Dermis microvascular lymphatic vessel endothelial cell (primary cell): ENCODE measurements around the gene DRAP1. TPM values are rescaled to one million over a fixed set of nuclear protein-coding genes. Genes with fewer than 3 reads are reported as not detected.
"Not testable (repeated sequence)": the region's sequence is repeated elsewhere in the genome, so short reads cannot be mapped to it uniquely, and the experiment has no call there.

Source experiments
- DNase-seq, 2 donors: peaks; one replicate each; pipeline versions ENCODE4 v3.0.0 to v3.0.0-alpha.2; 2010; ENCODE audit warnings: low read depth in 2 of 2
- total RNA-seq: library from RNA; depleted of rRNA; stranded (reverse); fragments of >200 nt; gene quantifications from 2 replicates; pipeline ENCODE4 v1.2.1, GENCODE V29; 2014

The DRAP1 gene
- total RNA-seq, 1 donor from 2014 or later: 84.5 TPM

DNA sequence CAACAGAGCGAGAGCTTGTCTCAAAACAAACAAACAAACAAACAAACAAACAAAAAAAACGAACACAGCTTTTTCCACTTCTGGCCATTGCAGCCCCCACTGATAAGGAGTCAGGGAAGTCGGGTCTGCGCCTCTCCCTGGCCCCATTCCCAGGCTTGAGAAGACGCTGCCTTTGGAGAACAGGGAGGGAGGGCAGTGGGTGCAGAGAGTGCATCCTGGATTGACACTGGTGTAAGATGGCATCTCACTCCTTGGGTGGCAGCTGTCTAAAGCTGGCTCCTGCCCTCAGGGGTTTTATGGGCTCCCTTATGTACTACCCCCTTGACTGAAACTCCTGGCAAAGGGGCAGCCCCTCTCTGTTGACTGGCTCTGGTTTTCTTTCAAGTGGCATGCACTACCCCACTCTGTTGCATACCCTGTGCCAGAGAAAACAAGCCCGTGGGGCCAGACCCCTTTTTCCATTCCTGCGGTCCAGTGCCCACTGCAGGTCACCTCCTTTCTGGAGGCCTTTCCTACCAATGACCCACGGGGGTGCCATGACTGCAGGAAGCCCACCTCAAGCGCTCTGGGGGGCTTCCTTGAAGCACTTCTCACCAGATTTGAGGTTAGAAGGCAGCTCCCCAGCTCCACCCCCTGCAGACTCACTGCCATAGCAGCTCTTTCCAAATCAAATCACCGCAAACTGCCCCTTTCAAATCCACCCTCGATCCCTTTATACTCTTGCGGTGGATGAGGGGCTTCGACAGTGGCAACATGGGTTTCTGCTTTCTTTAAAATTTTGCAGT lies 12.7 kb downstream of the DRAP1 start:
- DNase-seq: no peak

DNA sequence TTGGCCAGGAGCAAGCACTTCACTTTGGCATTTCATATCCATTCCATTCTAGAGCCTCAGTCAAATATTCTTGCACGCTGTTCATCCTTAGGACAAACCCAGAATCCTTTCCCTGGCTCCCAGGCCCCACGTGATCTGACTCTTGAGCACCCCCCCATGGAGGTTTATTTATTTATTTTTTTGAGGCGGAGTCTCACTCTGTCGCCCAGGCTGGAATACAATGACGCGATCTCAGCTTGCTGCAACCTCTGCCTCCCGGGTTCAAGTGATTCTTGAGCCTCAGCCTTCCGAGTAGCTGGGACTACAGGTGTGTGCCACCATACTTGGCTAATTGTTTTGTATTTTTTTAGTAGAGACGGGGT lies 13.3 kb downstream of the DRAP1 start:
- no peak for DNase-seq

DNA sequence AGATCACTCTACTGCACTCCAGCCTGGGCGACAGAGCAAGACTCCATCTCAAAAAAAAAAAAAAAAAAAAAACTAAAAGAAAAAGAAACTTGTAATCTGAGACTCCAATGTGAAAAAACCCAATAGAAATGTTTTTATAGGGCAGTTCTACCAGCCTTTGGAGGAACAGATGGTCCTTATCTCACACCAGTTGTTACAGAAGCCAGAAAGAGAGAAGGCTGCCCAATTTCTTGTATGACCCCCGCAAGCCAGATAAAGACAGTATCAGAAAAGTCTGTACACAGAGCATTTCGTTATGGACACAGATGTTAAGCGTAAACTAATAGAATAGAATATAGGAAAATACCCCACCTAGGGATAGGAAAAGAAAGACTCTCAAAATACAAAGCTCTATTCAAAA lies 14.8 kb downstream of the DRAP1 start:
- DNase-seq: no peak

DNA sequence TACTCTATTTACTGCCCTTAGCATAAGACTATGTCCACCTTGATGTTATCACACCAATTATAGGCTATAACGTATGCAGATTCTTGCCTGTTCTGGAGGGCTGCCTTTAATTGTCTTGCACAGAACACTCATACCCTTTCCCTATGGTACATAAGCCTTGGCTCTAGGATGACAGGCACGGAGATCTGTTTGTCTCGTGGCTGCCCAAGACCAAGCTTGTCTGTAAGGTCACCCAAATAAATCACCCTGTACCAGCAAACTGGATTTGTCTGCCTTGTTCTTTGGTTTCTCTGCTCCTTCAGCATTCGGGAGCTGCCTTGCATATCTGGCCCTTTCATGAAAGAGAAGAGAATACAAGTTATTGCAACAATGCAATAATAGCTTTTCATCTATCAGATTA lies 18.5 kb downstream of the DRAP1 start:
- no peak for DNase-seq

DNA sequence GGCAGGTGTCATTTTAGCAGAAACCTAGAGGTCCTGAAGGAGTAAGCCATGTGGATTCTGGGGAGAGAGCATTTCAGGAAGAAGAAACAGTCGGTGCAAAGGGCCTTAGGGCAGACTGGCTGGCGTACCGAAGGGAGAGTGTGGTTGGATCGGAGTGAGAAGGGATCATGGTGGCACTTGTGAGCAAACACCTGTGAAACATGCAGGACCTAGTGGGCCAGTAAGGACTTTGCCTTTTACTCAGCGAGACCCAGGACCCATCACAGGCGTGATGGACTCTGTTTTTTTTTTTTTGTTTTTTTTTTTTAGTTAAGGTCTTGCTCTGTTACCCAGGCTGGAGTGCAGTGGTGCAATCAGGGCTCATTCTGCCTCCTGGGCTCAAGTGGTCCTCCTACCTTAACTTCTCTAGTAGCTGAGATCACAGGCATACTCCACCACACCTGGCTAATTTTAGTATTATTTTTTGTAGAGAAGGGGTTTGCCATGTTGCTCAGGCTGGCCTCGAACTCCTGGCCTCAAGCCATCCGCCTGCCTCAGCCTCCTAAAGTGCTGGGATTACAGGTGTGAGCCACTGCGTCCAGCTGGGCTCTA lies 22.6 kb downstream of the DRAP1 start:
- no peak for DNase-seq

DNA sequence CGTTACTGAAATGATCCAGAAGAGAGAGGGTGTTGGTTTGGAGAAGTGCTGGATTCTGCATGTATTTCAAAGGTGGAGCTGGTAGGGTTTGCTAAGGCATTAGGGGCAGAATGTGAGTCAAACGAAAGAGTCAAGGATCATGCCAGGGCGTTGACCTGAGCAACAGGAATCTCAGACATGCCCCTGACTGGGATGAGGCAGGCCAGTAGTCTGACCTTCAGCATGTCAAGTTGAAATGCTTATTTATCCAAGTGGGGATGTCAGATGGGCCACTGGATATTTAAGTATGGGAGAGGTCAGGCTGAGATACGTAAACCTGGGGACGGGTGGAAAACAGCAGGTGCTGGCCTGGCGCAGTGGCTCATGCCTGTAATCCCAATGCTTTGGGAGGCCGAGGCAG lies 23.3 kb downstream of the DRAP1 start:
- DNase-seq: no peak

DNA sequence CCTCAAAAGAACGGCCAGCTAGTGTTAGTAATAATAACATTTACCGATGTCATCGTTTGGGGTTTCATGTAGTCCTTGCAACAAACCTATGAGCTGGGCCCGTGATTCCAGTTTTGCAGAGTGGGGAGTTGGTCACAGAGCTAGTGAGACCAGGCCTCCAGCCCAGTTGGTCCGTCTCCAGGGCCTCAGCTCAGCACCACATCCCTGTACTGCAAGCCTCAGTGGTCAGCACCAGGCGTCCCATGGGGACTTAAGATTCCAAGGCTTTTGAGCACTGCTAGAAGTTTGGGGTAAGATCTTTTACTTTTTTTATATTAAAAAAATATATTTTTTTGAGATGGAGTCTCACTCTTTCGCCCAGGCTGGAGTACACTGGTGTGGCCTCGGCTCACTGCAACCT lies 25.0 kb downstream of the DRAP1 start:
- no peak for DNase-seq

DNA sequence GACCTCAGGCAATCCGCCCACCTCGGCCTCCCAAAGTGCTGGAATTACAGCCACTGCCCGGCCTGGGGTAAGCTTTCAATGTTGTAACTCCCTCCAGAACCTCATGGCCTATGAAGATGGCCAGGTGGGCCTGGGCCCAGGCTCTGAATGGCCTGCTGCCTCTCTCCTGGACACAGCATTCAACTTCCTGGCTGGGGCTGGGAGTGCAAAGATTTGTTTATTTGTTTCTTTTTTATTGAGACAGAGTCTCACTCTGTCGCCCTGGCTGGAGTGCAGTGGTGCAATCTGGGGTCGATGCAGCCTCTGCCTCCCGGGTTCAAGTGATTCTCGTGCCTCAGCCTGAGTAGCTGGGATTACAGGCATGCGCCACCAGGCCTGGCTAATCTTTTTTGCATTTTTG lies 25.5 kb downstream of the DRAP1 start:
- DNase-seq: no peak

DNA sequence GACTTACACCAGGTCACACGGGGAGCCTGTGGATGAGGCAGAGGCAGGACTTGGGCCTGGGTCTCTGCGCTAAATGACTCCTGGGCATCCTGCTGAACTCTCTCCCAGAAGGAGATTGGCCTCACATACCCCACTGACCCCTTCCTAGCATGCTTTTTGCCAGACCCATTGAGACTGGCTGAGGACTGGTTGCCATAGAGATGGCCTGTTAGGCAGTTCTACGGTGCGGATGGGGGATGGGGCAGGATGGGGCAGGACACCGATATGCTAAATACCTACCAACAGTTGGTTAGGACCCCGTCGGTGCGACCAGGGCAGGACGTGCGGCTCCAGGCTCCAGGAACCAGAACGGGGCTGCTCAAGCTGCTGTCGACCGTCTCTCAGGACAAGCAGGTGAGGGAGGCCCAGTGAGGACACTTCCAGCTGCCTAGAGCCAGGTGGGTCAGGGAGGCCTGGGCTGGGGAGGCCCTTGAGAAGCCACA lies 26.2 kb downstream of the DRAP1 start, which contains the start of gene TSGA10IP:
TSGA10IP (plus strand) TSS at position 51 of the 482 bp plus-strand sequence; CDS start at position 247, 196 bp downstream.
- no peak for DNase-seq

DNA sequence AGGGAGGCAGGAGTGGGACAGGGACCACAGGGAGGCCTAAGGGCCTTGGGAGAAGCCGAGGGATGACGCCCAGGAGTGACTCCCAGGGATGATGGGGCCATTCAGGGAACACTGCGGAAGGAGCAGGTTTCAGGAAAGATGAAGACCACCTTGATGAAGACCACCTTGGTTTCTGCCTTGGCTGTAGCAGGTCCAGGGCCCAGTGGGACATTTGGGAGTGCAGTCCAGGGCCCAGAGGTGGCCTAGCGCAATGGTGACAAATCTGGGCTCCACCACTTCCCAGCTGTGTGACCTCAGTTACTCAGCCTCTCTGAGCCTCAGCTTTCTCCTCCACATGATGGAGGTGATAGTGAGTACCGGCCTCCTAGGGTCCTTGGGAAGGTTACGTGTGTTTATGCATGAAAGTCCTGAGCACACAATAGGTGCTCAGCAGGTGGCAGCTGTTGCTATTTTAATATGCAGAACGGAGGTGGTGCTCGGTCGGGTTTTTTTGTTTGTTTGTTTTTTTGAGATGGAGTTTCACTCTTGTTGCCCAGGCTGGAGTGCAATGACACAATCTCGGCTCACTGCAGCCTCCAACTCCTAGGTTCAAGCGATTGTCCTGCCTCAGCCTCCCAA lies 26.8 kb downstream of the DRAP1 start:
- no peak for DNase-seq

DNA sequence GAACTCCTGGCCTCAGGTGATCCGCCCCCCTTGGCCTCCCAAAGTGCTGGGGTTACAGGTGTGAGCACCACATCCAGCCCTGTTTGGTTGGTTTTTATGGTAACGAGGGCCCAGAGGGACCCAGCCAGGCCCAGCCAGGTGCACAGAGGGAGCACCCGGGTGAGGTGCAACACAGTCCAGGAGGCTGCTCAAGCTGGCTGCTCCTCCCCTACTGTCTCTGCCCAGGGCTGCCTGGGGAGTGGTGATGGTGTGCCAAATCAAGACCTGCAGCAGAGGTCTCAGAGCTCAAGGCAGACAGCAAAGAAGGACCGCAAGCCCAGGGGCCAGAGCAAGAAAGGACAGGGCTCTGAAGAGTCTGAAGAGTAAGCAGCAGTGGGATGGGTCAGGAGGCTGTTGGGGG lies 27.4 kb downstream of the DRAP1 start:
- no peak for DNase-seq

DNA sequence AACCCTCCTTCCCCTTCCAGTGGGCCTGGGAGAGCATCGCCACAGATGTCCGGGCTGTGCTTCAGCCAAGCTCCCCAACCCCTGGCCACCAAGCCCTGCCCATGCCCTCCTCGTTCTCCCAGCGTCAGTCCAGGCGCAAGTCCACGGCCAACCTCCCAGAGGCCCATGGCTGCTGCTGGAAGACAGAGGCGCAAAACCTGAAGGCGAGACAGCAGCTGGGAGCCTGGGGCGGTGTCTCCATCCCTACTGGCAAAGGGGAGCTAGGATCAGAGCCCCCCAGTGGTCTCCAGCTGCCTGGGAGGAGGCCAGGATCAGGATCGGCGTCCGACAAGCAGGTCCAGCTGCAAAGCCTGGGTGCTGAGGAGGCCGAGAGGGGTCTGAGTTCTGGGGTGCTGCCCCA lies 27.9 kb downstream of the DRAP1 start:
- DNase-seq: no peak

DNA sequence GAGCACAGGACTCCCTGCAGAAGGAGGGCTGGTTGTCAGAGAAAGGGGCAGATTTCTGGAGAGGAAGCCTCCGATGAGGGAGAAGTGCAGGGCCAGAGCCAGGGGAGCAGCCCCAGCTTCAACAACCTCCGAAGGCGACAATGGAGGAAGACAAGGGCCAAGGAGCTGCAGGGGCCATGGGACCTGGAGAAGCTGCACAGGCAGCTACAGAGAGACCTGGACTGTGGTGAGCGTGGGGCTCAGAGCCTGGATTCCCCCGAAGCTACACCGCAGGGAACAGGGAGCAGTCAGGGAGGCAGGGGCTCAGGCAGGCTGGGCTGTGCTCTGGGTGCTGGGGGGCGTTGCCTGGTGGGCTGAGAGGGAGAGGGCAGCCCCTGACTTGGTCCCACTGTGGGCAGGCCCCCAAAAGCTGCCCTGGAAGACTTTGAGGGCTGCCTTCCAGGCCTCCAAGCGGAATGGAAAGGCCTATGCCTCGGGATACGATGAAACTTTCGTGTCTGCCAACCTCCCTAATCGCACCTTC lies 28.4 kb downstream of the DRAP1 start:
- no peak for DNase-seq

DNA sequence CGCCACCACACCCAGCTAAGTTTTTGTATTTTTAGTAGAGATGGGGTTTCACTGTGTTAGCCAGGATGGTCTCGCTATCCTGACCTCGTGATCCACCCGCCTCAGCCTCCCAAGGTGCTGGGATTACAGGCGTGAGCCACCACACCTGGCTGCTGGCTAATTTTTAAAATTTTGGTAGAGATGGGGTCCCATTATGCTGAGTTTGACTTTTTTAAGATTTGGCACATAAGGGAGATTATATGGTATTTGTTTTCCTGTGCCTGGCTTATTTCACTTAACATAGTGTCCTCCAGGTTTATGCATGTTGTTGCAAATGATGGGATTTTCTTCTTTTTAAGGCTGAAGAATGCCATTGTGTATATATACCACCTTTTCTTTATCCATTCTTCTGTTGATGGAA lies 31.5 kb downstream of the DRAP1 start:
- DNase-seq: not testable (repeated sequence)

DNA sequence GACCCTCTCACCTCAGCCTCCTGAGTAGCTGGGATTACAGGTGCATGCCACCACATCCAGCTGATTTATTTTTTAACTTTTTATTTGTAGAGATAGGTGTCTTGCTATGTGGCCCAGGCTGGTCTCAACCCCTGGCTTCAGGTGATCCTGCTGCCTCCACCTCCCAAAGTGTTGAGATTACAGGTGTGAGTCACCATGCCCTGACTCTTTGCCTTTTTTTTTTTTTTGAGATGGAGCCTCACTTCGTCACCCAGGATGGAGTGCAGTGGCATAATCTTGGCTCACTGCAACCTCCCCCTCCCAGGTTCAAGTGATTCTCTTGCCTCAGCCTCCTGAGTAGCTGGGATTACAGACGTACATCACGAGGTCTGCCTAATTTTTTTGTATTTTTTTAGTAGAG lies 32.4 kb downstream of the DRAP1 start:
- DNase-seq: not testable (repeated sequence)

DNA sequence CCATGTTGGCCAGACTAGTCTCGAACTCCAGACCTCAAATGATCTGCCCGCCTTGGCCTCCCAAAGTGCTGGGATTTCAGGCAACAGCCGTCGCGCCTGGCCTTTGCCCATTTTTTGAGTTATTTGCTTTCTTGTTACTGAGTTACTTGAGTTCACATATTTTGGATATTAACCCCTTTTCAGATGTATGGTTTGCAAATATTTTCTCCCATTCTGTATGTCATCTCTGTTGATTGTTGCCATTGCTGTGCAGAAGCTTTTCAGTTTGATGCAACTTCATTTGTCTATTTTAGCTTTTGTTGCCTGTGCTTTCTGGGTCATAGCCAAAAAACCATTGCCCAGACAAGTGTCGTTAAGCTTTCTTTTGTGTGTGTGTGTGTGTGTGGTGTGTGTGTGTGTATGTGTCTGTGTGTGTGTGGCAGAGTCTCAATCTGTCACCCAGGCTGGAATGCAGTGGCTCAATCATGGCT lies 32.9 kb downstream of the DRAP1 start:
- DNase-seq: no peak

DNA sequence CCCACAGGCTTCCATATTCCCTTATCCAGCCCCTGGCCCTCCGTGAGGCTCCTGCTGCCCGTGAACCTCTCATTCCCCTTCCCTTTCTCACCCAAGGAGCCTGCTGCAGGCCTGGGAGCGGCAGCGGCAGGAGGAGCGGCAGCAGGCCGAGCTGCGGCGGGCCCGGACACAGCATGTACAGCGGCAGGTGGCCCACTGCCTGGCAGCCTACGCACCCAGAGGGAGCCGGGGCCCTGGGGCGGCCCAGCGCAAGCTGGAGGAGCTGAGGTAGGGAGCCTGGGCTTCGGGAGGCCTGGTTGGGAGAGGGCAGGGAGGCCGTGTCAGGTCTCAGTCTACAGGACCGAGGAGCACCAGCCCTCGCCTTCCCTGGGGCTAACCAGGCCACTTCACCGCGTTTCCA lies 34.2 kb downstream of the DRAP1 start:
- no peak for DNase-seq

DNA sequence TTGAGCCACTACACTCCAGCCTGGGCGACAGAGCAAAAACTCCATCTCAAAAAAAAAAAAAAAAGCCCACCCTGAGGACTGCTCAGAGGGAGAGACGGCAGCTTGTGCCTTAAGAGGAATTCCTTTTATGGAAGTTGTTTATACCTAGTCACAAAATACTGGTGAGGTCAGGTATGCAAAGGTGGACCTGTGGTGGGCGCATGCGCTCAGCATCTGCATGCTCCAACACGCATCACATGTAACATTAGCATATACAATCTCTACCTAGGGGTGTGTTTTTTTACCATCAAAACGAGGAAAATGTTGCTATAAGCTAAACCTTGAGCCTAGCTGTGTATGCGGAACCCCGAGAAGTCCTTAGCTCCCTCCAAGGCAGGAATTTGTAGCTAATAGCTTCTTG lies 35.5 kb downstream of the DRAP1 start:
- DNase-seq: no peak

DNA sequence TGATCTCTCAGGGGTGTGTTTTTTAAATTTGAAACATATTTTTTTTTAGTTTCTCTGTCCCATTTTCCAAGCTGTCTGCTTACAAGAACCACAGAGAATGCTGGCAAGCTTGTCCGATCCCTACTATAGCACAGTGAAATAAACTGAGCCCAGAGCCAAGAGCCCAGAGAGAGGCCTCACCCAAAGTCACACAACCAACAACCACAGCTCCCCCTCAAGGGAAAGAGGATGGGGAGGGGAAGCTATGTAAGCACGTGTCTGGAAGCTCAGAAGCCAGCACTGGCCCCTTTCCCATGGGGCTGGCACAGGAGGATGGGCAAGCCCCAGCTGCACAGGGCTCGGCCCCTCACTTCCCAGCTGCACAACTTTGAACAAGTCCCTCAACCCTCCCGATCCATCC lies 39.1 kb downstream of the DRAP1 start:
- no peak for DNase-seq

DNA sequence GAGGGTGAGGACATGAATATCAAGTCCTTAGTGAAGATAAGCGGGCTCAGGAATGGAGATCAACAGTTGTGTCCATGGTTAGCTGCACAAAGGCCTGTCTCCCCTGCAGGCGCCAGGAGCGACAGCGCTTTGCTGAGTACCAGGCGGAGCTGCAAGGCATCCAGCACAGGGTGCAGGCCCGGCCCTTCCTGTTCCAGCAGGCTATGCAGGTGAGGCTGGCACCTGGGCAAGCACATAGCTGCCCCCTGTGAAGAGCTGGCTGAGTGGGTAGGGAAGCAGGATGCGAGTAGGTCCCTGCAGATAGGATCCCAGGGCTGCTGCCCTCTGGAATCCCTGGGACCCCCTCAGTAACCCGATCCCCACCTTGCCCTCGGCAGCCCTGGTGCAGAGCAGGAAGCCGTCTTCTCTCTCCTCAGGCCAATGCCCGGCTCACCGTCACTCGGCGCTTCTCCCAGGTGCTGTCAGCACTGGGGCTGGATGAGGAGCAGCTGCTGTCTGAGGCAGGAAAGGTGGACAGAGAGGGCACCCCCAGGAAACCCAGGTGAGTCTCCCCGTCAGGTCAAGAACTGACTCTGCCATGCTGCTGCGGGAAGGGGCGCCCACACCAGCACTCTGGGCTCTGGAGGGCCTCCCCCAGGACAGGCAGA lies 39.7 kb downstream of the DRAP1 start:
- no peak for DNase-seq

DNA sequence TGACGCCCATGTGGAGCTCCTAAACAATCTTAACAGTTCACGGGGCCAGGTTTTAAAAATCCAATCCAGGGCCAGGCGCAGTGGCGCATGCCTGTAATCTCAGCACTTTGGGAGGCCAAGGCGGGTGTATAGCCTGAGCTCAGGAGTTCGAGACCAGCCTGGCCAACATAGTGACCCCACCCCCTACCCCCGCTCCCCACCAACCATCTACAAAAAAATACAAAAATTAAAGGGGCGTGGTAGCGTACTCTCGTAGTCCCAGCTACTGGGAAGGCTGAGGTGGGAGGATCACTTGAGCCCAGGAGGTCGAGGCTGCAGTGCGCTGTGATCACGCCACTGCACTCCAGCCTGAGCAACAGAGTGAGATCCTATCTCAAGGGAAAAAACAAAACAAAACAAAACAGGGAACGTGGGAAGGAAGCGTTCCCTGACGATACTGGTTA lies 41.6 kb downstream of the DRAP1 start:
- DNase-seq: no peak
